M059J (cell line): Measurements from ENCODE around the gene OR5H15. TPM values are rescaled to one million over a fixed set of nuclear protein-coding genes. Genes with fewer than 3 reads are reported as not detected.

Experiments used
- total RNA-seq: library from RNA; depleted of rRNA; stranded (reverse); fragments of >200 nt; shearing (Covaris generic); gene quantifications from 2 replicates; pipeline ENCODE4 v1.2.3, GENCODE V29; 2014; rRNA removed

The OR5H15 gene
- total RNA-seq, 1 experiment from 2014 or later = not detected

Other genes with a start within 250 kb of the OR5H15 start
- gene RIOX2, start 194.3 kb upstream of the OR5H15 start, total RNA-seq = 22.0 and 23.8 TPM in 2 replicates
- gene GABRR3, start 131.4 kb upstream of the OR5H15 start, total RNA-seq = not detected in 2 replicates
- gene OR5AC2, start 79.5 kb upstream of the OR5H15 start, total RNA-seq = not detected in 2 replicates
- gene OR5H1, start 36.0 kb upstream of the OR5H15 start, total RNA-seq = not detected in 2 replicates
- not detected in 2 replicates for gene OR5H14, start 19.2 kb upstream of the OR5H15 start, total RNA-seq
- not detected in 2 replicates for gene OR5H6, start 97.5 kb downstream of the OR5H15 start, total RNA-seq
- gene OR5H2, start 115.8 kb downstream of the OR5H15 start, total RNA-seq = not detected in 2 replicates
- gene OR5K4, start 187.2 kb downstream of the OR5H15 start, total RNA-seq = not detected in 2 replicates
- not detected in 2 replicates for gene OR5K3, start 224.0 kb downstream of the OR5H15 start, total RNA-seq